Right lobe of liver (tissue), 6 donors: ENCODE measurements around the gene SMOC1. TPM values are rescaled to one million over a fixed set of nuclear protein-coding genes. Genes with fewer than 3 reads are reported as not detected.

ENCODE experiments used
- ATAC-seq, 4 donors: fragments of 200-7000 bp; cut with Tn5 transposase; one replicate each; pipeline ENCODE4 v1.9.1; 2020; ENCODE audit warnings: mild to moderate bottlenecking in 4 of 4, moderate library complexity in 4 of 4
- DNase-seq, 3 donors: peaks; one replicate each; pipeline ENCODE4 v3.0.0-alpha.2; 2020
- H3K27ac ChIP-seq, 3 donors: fragments of 200-600 bp; one replicate each; pipeline ENCODE4 v1.8.0; 2022
- H3K27me3 ChIP-seq, 2 donors: fragments of 200-600 bp; one replicate each; pipeline ENCODE4 v1.8.0; 2022
- H3K36me3 ChIP-seq, 4 donors: fragments of 200-600 bp; sonication (generic) in 1 of 4; one replicate each; pipeline versions ENCODE4 v1.5.1 to v1.8.0; 2017 to 2022; ENCODE audit warnings: control low read depth in 1 of 4
- H3K4me1 ChIP-seq, 4 donors: fragments of 200-600 bp; sonication (generic) in 1 of 4; one replicate each; pipeline versions ENCODE4 v1.5.1 to v1.8.0; 2017 to 2022; ENCODE audit warnings: control low read depth in 1 of 4
- H3K4me3 ChIP-seq, 3 donors: fragments of 200-600 bp; one replicate each; pipeline ENCODE4 v1.8.0; 2022
- H3K9me3 ChIP-seq, 4 donors: fragments of 200-600 bp; sonication (generic) in 1 of 4; one replicate each; pipeline versions ENCODE4 v1.5.1 to v1.8.0; 2017 to 2022; ENCODE audit warnings: control low read depth in 1 of 4
- CTCF ChIP-seq, 4 donors: fragments of 200-600 bp in 3 of 4; fragments of 450-650 bp in 1 of 4; IDR thresholded peaks; one replicate each; pipeline versions ENCODE4 v1.5.1 to v1.8.0; 2016 to 2022; ENCODE audit warnings: antibody characterized with exemption in 4 of 4, mild to moderate bottlenecking in 2 of 4
- POLR2A ChIP-seq: fragments of 450-650 bp; IDR thresholded peaks from one replicate; pipeline ENCODE4 v1.6.1; 2017; ENCODE audit warnings: antibody characterized with exemption, mild to moderate bottlenecking
- WGBS: methylation state at CpG from one replicate; pipeline ENCODE4 v1.1.6; 2018; ENCODE audit warnings: low coverage, low lambda C conversion rate; ENCODE audit not compliant: insufficient coverage; ENCODE audit errors: missing lambda C conversion rate; 5-methylcytosine and 5-hydroxymethylcytosine counted together
- intact Hi-C, 2 donors: fragments of 100-400 bp; cut with DNase I; formaldehyde crosslinking; loops; one replicate each; pipeline versions ENCODE4 v1.11.2 to v1.14.1; 2022
- total RNA-seq, 6 experiments: library from RNA; depleted of rRNA in 2 of 6; stranded (reverse); fragments of >200 nt in 2 of 6; fragmentation: NEBNext Ultra II Directional in 3 of 6; extraction: Animal tissue kit (Norgen Biotek cat#: 25700) in 3 of 6; gene quantifications; one replicate each; pipeline versions ENCODE4 v1.1.0 to v1.2.4, GENCODE V29; 2016 to 2023
- donor health status: DM: no; HTN: yes; CAD: no.
- donor health status: DM: no; HTN: no; CAD: no.
- donor health status: DM: no; HTN: no; CAD: no.
- donor health status: DM: no; HTN: yes; CAD: no.
- donor health status: DM: no; HTN: yes; CAD: no.

The SMOC1 gene
- total RNA-seq, 6 experiments from 2014 or later: 22.3 to 88.5 (median 45.4) TPM

GRCh38 chr14:69930780-69931379 lies 51.7 kb downstream of the SMOC1 start:
- 85% methylated on average over 7 of the region's 11 CpGs for WGBS
- no peak overlapping the region for H3K4me3 ChIP-seq
- no peaks in the 10 kb centered on the region for H3K9me3 ChIP-seq
- H3K27ac ChIP-seq: no peak overlapping the region
- no peak for ATAC-seq
- TF ChIP-seq CTCF (IDR thresholded peaks at IDR 0.05) (no peak), POLR2A (no peak)
- DNase-seq: no peak
- H3K36me3 ChIP-seq: no peaks in the 10 kb centered on the region
- peaks cover 0 to 18% (median 3%) of the 10 kb centered on the region in 4 donors for H3K4me1 ChIP-seq
- no peaks in the 10 kb centered on the region for H3K27me3 ChIP-seq
- intact Hi-C loops: loop anchor here in 1 of 2 donors (10.0 kb wide), 1 partner anchor 46 kb away; no protein-coding TSS in a partner anchor

- Histone ChIP-seq H3K9me3 (no peaks in the 10 kb centered on the region), H3K4me1 (peaks cover 0 to 23% (median 7%) of the 10 kb centered on the region in 4 donors), H3K27ac (no peak overlapping the region), H3K36me3 (no peaks in the 10 kb centered on the region), H3K27me3 (no peaks in the 10 kb centered on the region), H3K4me3 (no peak overlapping the region)
- WGBS: 70% methylated on average over 5 of the region's 12 CpGs
- DNase-seq: no peak
- peak in 1 of 4 donors; percentile 4 for ATAC-seq
- TF ChIP-seq POLR2A (no peak), CTCF (IDR thresholded peaks at IDR 0.05) (no peak)
- intact Hi-C loops: loop anchor here in 1 of 2 donors (10.0 kb wide), 1 partner anchor 47 kb away; no protein-coding TSS in a partner anchor
Observed at GRCh38 chr14:69931960-69932359, 52.7 kb downstream of the SMOC1 start.

GRCh38 chr14:69932391-69932790 lies 53.2 kb downstream of the SMOC1 start:
- ATAC-seq (no peak), DNase-seq (no peak)
- Histone ChIP-seq H3K4me1 (peaks cover 0 to 27% (median 9%) of the 10 kb centered on the region in 4 donors), H3K4me3 (no peak overlapping the region), H3K27ac (no peak overlapping the region), H3K9me3 (no peaks in the 10 kb centered on the region), H3K27me3 (no peaks in the 10 kb centered on the region), H3K36me3 (no peaks in the 10 kb centered on the region)
- WGBS: 100% methylated on average over 1 of the region's 10 CpGs
- intact Hi-C loops: loop anchor here in 1 of 2 donors (10.0 kb wide), 1 partner anchor 48 kb away; no protein-coding TSS in a partner anchor
- TF ChIP-seq POLR2A (no peak), CTCF (IDR thresholded peaks at IDR 0.05) (no peak)

GRCh38 chr14:69933623-69934275 lies 54.5 kb downstream of the SMOC1 start:
- ATAC-seq (peak; percentile 52 to 73 (median 61)), DNase-seq (peak in 1 of 3 donors; percentile 71)
- peak overlapping the region in 2 of 3 donors; percentile 58 to 69 for H3K27ac ChIP-seq
- H3K9me3 ChIP-seq: no peaks in the 10 kb centered on the region
- no peaks in the 10 kb centered on the region for H3K36me3 ChIP-seq
- intact Hi-C loops: loop anchor here in 1 of 2 donors (10.0 kb wide), 1 partner anchor 49 kb away; no protein-coding TSS in a partner anchor
- peaks cover 0 to 35% (median 13%) of the 10 kb centered on the region in 4 donors for H3K4me1 ChIP-seq
- no peaks in the 10 kb centered on the region for H3K27me3 ChIP-seq
- no peak overlapping the region for H3K4me3 ChIP-seq
- 35% methylated on average over 9 of the region's 9 CpGs for WGBS
- TF ChIP-seq CTCF (IDR thresholded peaks at IDR 0.05): no peak
